Endothelial cell of umbilical vein (primary cell): ENCODE measurements around the gene PITPNM3.

ENCODE experiments used
- CTCF ChIP-seq, 2 donors: IDR thresholded peaks; 1 replicate in 1 of 2; 2 replicates in 1 of 2; pipeline ENCODE4 v1.5.1; 2011; ENCODE audit warnings: low read length in 2 of 2, mild to moderate bottlenecking in 2 of 2, moderate library complexity in 2 of 2, control low read depth in 1 of 2, inconsistent platforms in 1 of 2, low read depth in 1 of 2; ENCODE audit not compliant: insufficient read depth in 1 of 2; ENCODE audit errors: extremely low read depth in 1 of 2
- EZH2 ChIP-seq: IDR thresholded peaks from 2 replicates; pipeline ENCODE4 v1.6.1; 2012; ENCODE audit warnings: borderline replicate concordance, low read depth, mild to moderate bottlenecking, moderate library complexity, low read length, inconsistent platforms; ENCODE audit not compliant: severe bottlenecking
- FOS ChIP-seq: IDR thresholded peaks from 2 replicates; pipeline ENCODE4 v1.6.1; 2011; ENCODE audit warnings: mild to moderate bottlenecking, low read length, moderate library complexity, borderline replicate concordance; ENCODE audit not compliant: insufficient read depth
- GATA2 ChIP-seq: IDR thresholded peaks from 2 replicates; pipeline ENCODE4 v1.7.0; 2011; ENCODE audit warnings: low read depth, mild to moderate bottlenecking, moderate library complexity, mixed read lengths, low read length; ENCODE audit not compliant: insufficient read length, insufficient read depth
- MAX ChIP-seq: IDR thresholded peaks from 2 replicates; pipeline ENCODE4 v1.6.1; 2011; ENCODE audit not compliant: insufficient read depth, insufficient read length
- MYC ChIP-seq: IDR thresholded peaks from one replicate; pipeline ENCODE4 v1.6.1; 2011; ENCODE audit warnings: mild to moderate bottlenecking, low read depth, low read length
- POLR2A ChIP-seq: IDR thresholded peaks from 2 replicates; pipeline ENCODE4 v1.6.1; 2012; ENCODE audit warnings: low read depth, mild to moderate bottlenecking, control low read depth, low read length
- POLR2AphosphoS5 ChIP-seq: IDR thresholded peaks from 2 replicates; pipeline ENCODE4 v1.6.1; 2012; ENCODE audit warnings: low read depth, mild to moderate bottlenecking, control low read depth, low read length, moderate library complexity; ENCODE audit not compliant: insufficient read depth

GRCh38 chr17:6408276-6408675 is 148.1 kb downstream of the PITPNM3 start:
- no peak for TF ChIP-seq POLR2A
- no peak for TF ChIP-seq POLR2AphosphoS5
- no peak for TF ChIP-seq CTCF (IDR thresholded peaks at IDR 0.05; ENCODE audit: extremely low read depth in 1 of 2, insufficient read depth in 1 of 2, low read depth in 1 of 2, low read length in 2 of 2)
- no peak for TF ChIP-seq MAX
- no peak for TF ChIP-seq GATA2
- TF ChIP-seq EZH2 = no peak
- TF ChIP-seq MYC = no peak
- TF ChIP-seq FOS = no peak
